CD4-positive, alpha-beta T cell (primary cell): Measurements from ENCODE around the gene DNAAF9. TPM values are rescaled to one million over a fixed set of nuclear protein-coding genes. Genes with fewer than 3 reads are reported as not detected.

Experiments used
- ATAC-seq: fragments of 200-7000 bp; cut with Tn5 transposase; one replicate; pipeline ENCODE4 v1.10.0; 2022; ENCODE audit warnings: mild to moderate bottlenecking; ENCODE audit not compliant: poor library complexity
- CTCF ChIA-PET: fragments of 350-600 bp; sonication (Branson Sonifier 250); formaldehyde crosslinking; loops from one replicate; lab custom pipeline; 2021; ENCODE audit warnings: antibody characterized with exemption, inconsistent platforms; lab: Charles Lee
- POLR2A ChIA-PET: fragments of 350-600 bp; sonication (Branson Sonifier 250); formaldehyde crosslinking; loops from one replicate; lab custom pipeline; 2021; ENCODE audit warnings: antibody characterized with exemption, inconsistent platforms; lab: Charles Lee
- DNase-seq, 14 experiments: peaks; one replicate each; pipeline ENCODE4 v3.0.0-alpha.2; 2013 to 2020; ENCODE audit warnings: mixed read lengths in 2 of 14
- H3K27ac ChIP-seq, 2 donors: one replicate each; pipeline versions ENCODE4 v1.5.1 to v1.7.0; 2013; ENCODE audit warnings: low read length in 2 of 2, low read depth in 1 of 2, mild to moderate bottlenecking in 1 of 2
- H3K27me3 ChIP-seq, 2 experiments: 1 replicate in 1 of 2; 2 replicates in 1 of 2; pipeline versions ENCODE4 v1.6.1 to v1.7.0; 2013; ENCODE audit warnings: low read length in 2 of 2, control low read depth in 1 of 2, mild to moderate bottlenecking in 1 of 2, moderate library complexity in 1 of 2; ENCODE audit not compliant: insufficient read depth in 2 of 2, control insufficient read depth in 1 of 2
- H3K36me3 ChIP-seq: one replicate; pipeline ENCODE4 v1.6.1; 2013; ENCODE audit warnings: low read length, control low read depth; ENCODE audit not compliant: insufficient read depth
- H3K4me1 ChIP-seq: one replicate; pipeline ENCODE4 v1.6.1; 2013; ENCODE audit warnings: low read length, control low read depth; ENCODE audit not compliant: insufficient read depth
- H3K4me3 ChIP-seq: one replicate; pipeline ENCODE4 v1.5.1; 2013; ENCODE audit warnings: mild to moderate bottlenecking, low read length, moderate library complexity
- H3K9me3 ChIP-seq, 2 experiments: 1 replicate in 1 of 2; 2 replicates in 1 of 2; pipeline versions ENCODE4 v1.6.1 to v1.7.0; 2013; ENCODE audit warnings: low read length in 2 of 2, mild to moderate bottlenecking in 2 of 2, control low read depth in 1 of 2, moderate library complexity in 1 of 2; ENCODE audit not compliant: control insufficient read depth in 1 of 2, insufficient read depth in 1 of 2
- H3K27ac Mint-ChIP-seq: one replicate; pipeline ENCODE4 v1.8.0; 2020; ENCODE audit warnings: mixed read lengths
- H3K27me3 Mint-ChIP-seq: one replicate; pipeline ENCODE4 v1.8.0; 2021; ENCODE audit warnings: mixed read lengths
- H3K36me3 Mint-ChIP-seq: one replicate; pipeline ENCODE4 v1.8.0; 2021; ENCODE audit warnings: low read depth, mixed read lengths
- H3K4me1 Mint-ChIP-seq: one replicate; pipeline ENCODE4 v1.8.0; 2021; ENCODE audit warnings: low read depth, mixed read lengths
- H3K4me3 Mint-ChIP-seq: one replicate; pipeline ENCODE4 v1.8.0; 2020; ENCODE audit warnings: mild to moderate bottlenecking, mixed read lengths
- H3K9me3 Mint-ChIP-seq: one replicate; pipeline ENCODE4 v1.8.0; 2020; ENCODE audit warnings: mixed read lengths
- intact Hi-C, 2 experiments: fragments of 100-400 bp; cut with DNase I in 1 of 2; cut with micrococcal nuclease in 1 of 2; formaldehyde crosslinking; loops; one replicate each; pipeline versions ENCODE4 v1.15.1 to v1.9.0; 2023 to 2025; cut with DNase I, micrococcal nuclease
- total RNA-seq, 174 experiments: library from RNA in 2 of 174; stranded (reverse) in 2 of 174; gene quantifications; one replicate each; pipeline ENCODE4 v1.2.3 and lab custom pipeline; 2021 to 2026
- TF ChIP-seq, protein P1 (sequence below): fragments of 200-600 bp; IDR thresholded peaks from one replicate; pipeline ENCODE4 v1.8.0; 2022; ENCODE audit warnings: antibody characterized with exemption, mild to moderate bottlenecking

The DNAAF9 gene
- total RNA-seq, 2 experiments from 2014 or later: 3.0 TPM

DNA sequence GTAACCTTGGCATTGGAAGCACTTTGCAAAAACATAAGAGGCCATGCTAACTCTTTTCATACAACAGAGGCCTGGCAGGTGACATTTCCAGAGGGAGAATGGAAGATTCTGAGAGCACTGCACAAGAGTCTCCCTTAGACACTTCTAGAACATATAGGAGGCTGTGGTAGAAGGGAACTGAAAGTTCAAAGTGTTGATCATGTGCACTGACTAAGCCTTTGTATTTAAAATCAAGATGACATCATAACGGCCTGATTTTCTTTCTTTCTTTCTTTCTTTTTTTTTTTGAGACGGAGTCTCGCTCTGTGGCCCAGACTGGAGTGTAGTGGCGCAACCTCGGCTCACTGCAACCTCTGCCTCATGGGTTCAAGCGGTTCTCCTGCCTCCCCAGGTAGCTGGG is 26.8 kb upstream of the DNAAF9 start:
- Mint-ChIP-seq H3K27me3 (peaks cover 29% of the 10 kb centered on the region), H3K36me3 (no peaks in the 10 kb centered on the region), H3K9me3 (no peaks in the 10 kb centered on the region), H3K27ac (no peak overlapping the region), H3K4me3 (no peak overlapping the region), H3K4me1 (no peaks in the 10 kb centered on the region)
- Histone ChIP-seq H3K27ac (no peak overlapping the region), H3K4me3 (no peak overlapping the region), H3K27me3 (peaks cover 0 to under 1% of the 10 kb centered on the region in 2 experiments), H3K36me3 (no peaks in the 10 kb centered on the region), H3K9me3 (no peaks in the 10 kb centered on the region), H3K4me1 (no peaks in the 10 kb centered on the region)
- CTCF ChIA-PET: no interaction called here
- TF ChIP-seq, protein P1, sequence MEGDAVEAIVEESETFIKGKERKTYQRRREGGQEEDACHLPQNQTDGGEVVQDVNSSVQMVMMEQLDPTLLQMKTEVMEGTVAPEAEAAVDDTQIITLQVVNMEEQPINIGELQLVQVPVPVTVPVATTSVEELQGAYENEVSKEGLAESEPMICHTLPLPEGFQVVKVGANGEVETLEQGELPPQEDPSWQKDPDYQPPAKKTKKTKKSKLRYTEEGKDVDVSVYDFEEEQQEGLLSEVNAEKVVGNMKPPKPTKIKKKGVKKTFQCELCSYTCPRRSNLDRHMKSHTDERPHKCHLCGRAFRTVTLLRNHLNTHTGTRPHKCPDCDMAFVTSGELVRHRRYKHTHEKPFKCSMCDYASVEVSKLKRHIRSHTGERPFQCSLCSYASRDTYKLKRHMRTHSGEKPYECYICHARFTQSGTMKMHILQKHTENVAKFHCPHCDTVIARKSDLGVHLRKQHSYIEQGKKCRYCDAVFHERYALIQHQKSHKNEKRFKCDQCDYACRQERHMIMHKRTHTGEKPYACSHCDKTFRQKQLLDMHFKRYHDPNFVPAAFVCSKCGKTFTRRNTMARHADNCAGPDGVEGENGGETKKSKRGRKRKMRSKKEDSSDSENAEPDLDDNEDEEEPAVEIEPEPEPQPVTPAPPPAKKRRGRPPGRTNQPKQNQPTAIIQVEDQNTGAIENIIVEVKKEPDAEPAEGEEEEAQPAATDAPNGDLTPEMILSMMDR: no peak
- ATAC-seq: no peak
- intact Hi-C loops: no loop called here
- DNase-seq: peak in 2 of 14 experiments; percentile 17 to 23
- POLR2A ChIA-PET: no interaction called here

DNA sequence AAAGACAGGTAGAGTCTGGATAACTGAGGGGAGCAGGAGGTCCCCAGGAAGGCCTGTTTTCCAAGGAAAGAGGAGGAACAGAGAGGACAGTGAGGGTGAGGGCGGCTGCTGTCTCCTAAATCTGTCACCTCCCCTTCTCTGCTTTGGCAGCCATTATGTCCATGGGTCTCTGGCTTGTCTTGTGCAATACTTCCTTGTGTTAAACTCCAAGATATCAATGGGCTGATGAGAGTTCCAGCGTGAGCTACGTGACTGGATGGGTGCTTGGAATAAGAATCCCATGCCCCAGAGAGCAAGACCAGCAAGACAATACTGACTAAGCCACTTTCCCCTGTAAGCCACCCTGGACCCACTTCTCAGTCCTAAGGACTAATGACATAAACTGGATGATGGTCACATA is 26.3 kb upstream of the DNAAF9 start:
- no peak overlapping the region for H3K4me3 ChIP-seq
- no peak overlapping the region for H3K27ac ChIP-seq
- no peak for ATAC-seq
- no peaks in the 10 kb centered on the region for H3K9me3 ChIP-seq
- Mint-ChIP-seq H3K36me3 (no peaks in the 10 kb centered on the region), H3K4me3 (no peak overlapping the region), H3K9me3 (no peaks in the 10 kb centered on the region), H3K4me1 (no peaks in the 10 kb centered on the region), H3K27ac (no peak overlapping the region), H3K27me3 (peaks cover 28% of the 10 kb centered on the region)
- H3K36me3 ChIP-seq: no peaks in the 10 kb centered on the region
- TF ChIP-seq, protein P1: no peak
- DNase-seq: no peak
- intact Hi-C loops: no loop called here
- peaks cover 0 to 3% of the 10 kb centered on the region in 2 experiments for H3K27me3 ChIP-seq
- no peaks in the 10 kb centered on the region for H3K4me1 ChIP-seq
- ChIA-PET POLR2A (no interaction called here), CTCF (no interaction called here)

DNA sequence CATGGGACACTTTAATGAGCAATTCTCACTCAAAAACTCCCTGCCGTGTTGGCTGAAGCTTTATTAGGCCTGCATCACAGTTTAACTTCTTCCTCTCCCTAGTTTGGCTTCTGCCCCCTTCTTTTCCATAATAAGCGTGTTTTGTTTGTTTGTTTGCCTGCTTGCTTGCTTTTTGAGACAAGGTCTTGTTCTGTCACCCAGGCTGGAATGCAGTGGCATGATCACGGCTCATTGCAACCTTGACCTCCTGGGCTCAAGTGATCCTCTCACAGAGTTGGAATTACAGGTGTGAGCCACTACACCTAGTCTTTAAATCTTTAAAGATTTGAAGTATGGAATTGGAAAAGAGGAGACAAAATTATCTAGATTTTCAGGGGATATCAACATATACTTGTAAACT is 25.4 kb upstream of the DNAAF9 start:
- intact Hi-C loops: no loop called here
- no peak for DNase-seq
- no peaks in the 10 kb centered on the region for H3K9me3 Mint-ChIP-seq
- ChIA-PET CTCF (no interaction called here), POLR2A (no interaction called here)
- no peak overlapping the region for H3K27ac Mint-ChIP-seq
- TF ChIP-seq, protein P1: no peak
- H3K4me1 Mint-ChIP-seq: no peaks in the 10 kb centered on the region
- H3K4me3 Mint-ChIP-seq: no peak overlapping the region
- H3K27me3 Mint-ChIP-seq: peaks cover 21% of the 10 kb centered on the region
- no peak overlapping the region for H3K4me3 ChIP-seq
- H3K27ac ChIP-seq: no peak overlapping the region
- no peaks in the 10 kb centered on the region for H3K9me3 ChIP-seq
- H3K27me3 ChIP-seq: peaks cover 0 to 3% of the 10 kb centered on the region in 2 experiments
- no peaks in the 10 kb centered on the region for H3K36me3 ChIP-seq
- no peaks in the 10 kb centered on the region for H3K36me3 Mint-ChIP-seq
- H3K4me1 ChIP-seq: no peaks in the 10 kb centered on the region
- ATAC-seq: no peak
